Measurements from ENCODE around the gene ABLIM2.

ABLIM2 gene

DNA sequence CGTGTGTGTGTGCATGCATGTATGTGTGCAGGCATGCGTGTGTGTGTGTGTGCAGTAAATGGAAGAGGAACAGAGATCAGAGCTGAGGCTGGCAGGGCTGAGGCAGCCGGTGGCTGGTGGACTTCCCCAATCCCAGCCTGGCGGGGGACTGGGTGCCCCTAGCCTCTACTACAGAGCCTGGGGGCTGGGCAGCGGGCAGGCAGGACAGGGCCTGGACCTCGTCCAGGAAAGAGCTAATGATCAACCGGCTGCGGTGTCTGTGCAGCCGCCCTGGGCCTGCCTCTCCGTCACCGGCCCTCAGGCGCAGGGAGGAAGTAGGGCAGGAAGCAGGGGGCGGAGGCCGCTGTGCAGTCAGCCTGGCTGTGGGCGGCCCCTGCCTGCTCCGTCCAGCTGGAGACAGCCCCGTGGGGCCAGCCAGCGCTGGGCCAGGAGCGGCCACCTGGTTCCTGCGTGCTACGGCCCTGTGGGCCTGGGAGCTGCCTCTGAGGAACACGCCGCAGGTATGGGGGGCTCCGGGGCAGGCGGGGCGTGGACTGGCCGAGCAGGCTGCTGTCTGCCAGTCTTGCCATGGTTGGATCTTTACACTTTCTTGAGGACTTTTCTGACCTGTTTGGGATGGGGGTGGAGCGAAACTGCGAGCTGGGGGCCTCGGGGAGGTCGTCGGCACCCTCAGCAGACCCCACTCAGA lies 40.4 kb upstream of the ABLIM2 start, which contains the start of gene SH3TC1:
Gene SH3TC1 (plus strand): TSS at position 385 of the 688 bp plus-strand sequence. CDS start 5,905 bp downstream, outside the sequence.
- no peaks in the 10 kb centered on the region for H3K27me3 Mint-ChIP-seq
- no peaks in the 10 kb centered on the region for H3K9me3 Mint-ChIP-seq
- H3K4me1 Mint-ChIP-seq = peaks cover 46% of the 10 kb centered on the region
- H3K36me3 Mint-ChIP-seq (ENCODE audit: insufficient read depth) = peaks cover 9% of the 10 kb centered on the region
- peak; percentile 43 to 50 for DNase-seq (ENCODE audit: low spot score in 2 of 2)
- peak within 1 kb of the TSS; percentile 87 for H3K4me3 Mint-ChIP-seq
- peak within 1 kb of the TSS; percentile 94 for H3K27ac Mint-ChIP-seq (ENCODE audit: low read depth)
- ATAC-seq (replicated peaks; ENCODE audit: extremely low read depth, poor library complexity, severe bottlenecking) = peak; percentile 74

DNA sequence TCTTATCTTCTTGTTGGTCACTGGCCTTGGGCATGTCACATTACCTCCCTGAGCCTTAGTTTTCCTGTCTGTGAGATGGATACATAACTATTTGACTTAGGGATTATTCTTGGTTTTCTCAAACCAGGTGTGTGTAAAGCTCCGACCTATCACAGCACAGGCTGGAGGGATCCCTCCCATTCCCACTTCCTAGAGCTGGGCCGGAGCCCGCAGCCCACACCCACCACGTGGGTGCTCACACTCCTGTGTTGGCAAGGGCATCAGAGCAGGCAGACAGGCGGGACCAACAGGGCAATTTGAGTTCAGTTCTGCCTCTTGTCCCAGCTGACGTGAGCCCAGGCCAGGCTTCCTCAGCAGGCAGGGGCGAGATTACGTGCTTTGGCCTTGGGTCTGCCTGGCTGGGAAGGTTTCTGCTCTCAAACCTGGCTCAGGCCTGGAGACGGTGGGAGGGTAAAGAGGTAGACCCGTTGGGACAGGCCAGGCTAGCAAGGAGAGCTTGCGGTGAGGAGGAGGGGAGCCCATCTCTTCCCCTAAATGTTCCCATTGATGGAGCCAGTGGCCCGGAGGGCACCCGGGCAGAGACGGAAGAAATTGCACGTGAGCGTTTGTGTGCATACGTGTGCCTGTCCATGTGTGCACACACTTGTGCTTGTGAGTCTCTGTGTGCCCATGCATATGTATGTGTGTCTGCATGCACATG lies 39.7 kb upstream of the ABLIM2 start:
- Mint-ChIP-seq H3K4me1 (peaks cover 46% of the 10 kb centered on the region), H3K27ac (ENCODE audit: low read depth) (peak overlapping the region; percentile 94), H3K4me3 (peak overlapping the region; percentile 87), H3K27me3 (no peaks in the 10 kb centered on the region), H3K9me3 (no peaks in the 10 kb centered on the region), H3K36me3 (ENCODE audit: insufficient read depth) (peaks cover 9% of the 10 kb centered on the region)
- DNase-seq (ENCODE audit: low spot score in 2 of 2) (no peak), ATAC-seq (replicated peaks; ENCODE audit: extremely low read depth, poor library complexity, severe bottlenecking) (no peak)

DNA sequence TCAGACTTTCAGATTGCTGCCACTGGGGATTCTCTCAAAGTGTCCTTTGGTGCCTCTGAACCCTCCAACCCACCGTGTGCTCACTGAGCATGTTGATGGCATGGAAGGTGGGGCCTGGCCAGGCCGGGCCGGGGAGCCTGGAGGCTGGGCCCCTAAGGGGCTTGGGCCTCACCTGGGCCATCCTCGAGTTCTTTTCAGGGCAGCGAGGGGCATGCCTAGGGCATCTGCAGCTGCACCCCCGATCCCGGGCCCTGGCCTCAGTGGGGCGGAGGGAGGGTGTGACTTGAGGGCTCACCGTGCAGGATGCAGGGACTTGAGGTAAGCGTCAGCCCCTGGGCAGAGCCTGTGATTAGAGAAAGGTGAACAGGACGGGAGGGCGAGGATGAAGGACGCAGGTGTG lies 38.9 kb upstream of the ABLIM2 start:
- DNase-seq (ENCODE audit: low spot score in 2 of 2) (no peak), ATAC-seq (replicated peaks; ENCODE audit: extremely low read depth, poor library complexity, severe bottlenecking) (no peak)
- H3K27ac Mint-ChIP-seq (ENCODE audit: low read depth) = no peak overlapping the region
- H3K4me1 Mint-ChIP-seq = peaks cover 45% of the 10 kb centered on the region
- H3K27me3 Mint-ChIP-seq = no peaks in the 10 kb centered on the region
- H3K36me3 Mint-ChIP-seq (ENCODE audit: insufficient read depth) = peaks cover 10% of the 10 kb centered on the region
- peak overlapping the region; percentile 87 for H3K4me3 Mint-ChIP-seq
- no peaks in the 10 kb centered on the region for H3K9me3 Mint-ChIP-seq

DNA sequence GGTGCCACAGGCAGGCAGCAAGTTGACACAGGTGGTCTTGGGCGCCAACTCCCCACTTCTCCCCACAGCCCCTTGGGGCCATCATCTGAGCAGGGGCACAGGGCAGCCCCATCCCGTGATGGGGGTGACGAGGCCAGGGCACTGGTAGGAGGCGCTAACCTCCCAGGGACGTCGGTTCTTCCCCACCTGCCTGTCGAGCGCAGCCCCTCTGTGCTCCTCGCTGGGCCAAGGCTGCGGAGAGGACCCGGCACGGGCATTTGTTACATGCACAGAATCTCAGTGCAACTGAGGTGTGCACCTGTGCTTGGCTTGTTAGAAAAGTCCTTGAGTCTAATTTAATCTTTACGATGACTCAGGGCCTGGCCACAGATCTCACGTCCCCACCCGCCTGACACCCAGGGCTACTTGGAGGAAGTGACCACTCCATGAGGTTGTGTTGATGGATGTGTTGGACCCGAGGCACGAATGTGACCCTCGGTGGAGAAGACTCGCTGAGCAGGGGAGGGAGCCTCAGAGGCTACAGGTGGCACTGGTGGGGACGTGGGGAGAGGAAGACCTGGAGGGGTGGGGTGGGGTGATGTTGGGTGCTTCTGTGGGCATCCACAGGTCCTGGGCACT lies 37.3 kb upstream of the ABLIM2 start:
- Mint-ChIP-seq H3K4me1 (peaks cover 32% of the 10 kb centered on the region), H3K27me3 (no peaks in the 10 kb centered on the region), H3K4me3 (no peak overlapping the region), H3K36me3 (ENCODE audit: insufficient read depth) (peaks cover 8% of the 10 kb centered on the region), H3K9me3 (no peaks in the 10 kb centered on the region), H3K27ac (ENCODE audit: low read depth) (no peak overlapping the region)
- ATAC-seq (replicated peaks; ENCODE audit: extremely low read depth, poor library complexity, severe bottlenecking) = no peak
- no peak for DNase-seq (ENCODE audit: low spot score in 2 of 2)

DNA sequence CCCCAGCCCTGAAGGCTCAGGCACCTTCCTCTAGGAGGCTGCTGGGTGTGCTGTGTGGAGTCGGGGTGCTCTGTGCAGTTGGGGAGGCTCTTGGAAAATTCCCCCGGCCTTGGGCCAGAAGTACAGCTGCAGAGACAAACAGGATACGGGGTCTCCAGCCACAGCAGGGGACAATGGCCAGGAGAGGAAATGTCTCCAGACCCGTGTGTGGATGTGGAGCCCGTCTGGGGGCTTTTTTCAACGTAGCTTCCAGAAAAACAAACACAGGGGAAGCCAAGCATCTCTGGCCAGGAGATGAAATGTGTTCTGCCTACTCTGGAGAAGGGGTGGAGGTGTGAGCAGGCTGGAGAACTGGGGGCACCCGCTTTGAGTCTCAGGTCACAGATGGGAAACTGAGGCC lies 36.8 kb upstream of the ABLIM2 start:
- no peak for ATAC-seq (replicated peaks; ENCODE audit: extremely low read depth, poor library complexity, severe bottlenecking)
- peaks cover 7% of the 10 kb centered on the region for H3K36me3 Mint-ChIP-seq (ENCODE audit: insufficient read depth)
- DNase-seq (ENCODE audit: low spot score in 2 of 2) = no peak
- no peaks in the 10 kb centered on the region for H3K27me3 Mint-ChIP-seq
- peaks cover 28% of the 10 kb centered on the region for H3K4me1 Mint-ChIP-seq
- H3K27ac Mint-ChIP-seq (ENCODE audit: low read depth) = no peak overlapping the region
- no peak overlapping the region for H3K4me3 Mint-ChIP-seq
- H3K9me3 Mint-ChIP-seq = no peaks in the 10 kb centered on the region

DNA sequence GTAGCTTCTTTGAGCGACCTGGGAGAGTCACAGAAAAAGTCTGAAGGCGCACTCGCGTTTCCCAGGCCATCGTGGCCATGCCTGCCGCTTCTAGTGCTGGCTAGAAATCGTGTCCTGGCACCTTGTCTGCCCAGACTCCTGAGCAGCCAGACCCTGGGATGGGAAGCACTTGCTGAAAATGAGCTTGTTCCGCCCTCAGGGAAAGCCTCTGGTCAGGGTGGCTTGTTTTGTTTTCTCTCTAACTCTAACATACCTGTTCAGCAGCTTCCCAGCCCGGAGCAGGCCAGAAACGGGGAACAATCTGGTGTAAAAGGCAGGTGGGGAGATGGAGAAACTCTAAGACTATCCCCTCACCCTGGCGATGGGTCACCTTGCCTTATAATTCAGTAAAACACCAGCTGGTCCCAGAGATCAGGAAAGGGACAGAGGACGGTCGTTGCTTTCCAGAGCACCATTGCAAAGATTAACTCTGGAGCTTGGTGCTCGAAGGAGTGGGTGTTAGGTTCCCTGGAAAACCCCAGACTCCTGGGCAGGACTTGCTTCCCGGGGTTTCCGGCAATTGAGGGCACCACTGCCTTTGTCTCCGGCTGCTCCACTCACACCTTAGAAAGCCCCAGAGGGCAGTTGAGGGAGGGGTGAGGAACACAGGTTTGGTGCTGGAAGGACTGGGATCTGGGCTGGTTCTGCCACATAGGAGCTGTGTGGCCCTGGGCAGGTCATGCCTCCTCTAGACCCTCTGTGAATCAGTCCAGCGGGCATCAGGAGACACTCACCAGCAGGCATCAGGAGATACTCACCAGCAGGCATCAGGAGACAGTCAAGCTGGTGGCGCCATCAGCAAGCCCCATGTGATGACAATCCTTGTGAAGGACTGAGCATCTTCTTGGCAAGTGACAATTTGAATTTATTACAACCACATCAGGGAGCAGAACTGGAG lies 36.0 kb upstream of the ABLIM2 start:
- peaks cover 25% of the 10 kb centered on the region for H3K4me1 Mint-ChIP-seq
- H3K27ac Mint-ChIP-seq (ENCODE audit: low read depth) = no peak overlapping the region
- no peak overlapping the region for H3K4me3 Mint-ChIP-seq
- peaks cover 4% of the 10 kb centered on the region for H3K36me3 Mint-ChIP-seq (ENCODE audit: insufficient read depth)
- DNase-seq (ENCODE audit: low spot score in 2 of 2) (no peak), ATAC-seq (replicated peaks; ENCODE audit: extremely low read depth, poor library complexity, severe bottlenecking) (no peak)
- no peaks in the 10 kb centered on the region for H3K27me3 Mint-ChIP-seq
- H3K9me3 Mint-ChIP-seq = no peaks in the 10 kb centered on the region

DNA sequence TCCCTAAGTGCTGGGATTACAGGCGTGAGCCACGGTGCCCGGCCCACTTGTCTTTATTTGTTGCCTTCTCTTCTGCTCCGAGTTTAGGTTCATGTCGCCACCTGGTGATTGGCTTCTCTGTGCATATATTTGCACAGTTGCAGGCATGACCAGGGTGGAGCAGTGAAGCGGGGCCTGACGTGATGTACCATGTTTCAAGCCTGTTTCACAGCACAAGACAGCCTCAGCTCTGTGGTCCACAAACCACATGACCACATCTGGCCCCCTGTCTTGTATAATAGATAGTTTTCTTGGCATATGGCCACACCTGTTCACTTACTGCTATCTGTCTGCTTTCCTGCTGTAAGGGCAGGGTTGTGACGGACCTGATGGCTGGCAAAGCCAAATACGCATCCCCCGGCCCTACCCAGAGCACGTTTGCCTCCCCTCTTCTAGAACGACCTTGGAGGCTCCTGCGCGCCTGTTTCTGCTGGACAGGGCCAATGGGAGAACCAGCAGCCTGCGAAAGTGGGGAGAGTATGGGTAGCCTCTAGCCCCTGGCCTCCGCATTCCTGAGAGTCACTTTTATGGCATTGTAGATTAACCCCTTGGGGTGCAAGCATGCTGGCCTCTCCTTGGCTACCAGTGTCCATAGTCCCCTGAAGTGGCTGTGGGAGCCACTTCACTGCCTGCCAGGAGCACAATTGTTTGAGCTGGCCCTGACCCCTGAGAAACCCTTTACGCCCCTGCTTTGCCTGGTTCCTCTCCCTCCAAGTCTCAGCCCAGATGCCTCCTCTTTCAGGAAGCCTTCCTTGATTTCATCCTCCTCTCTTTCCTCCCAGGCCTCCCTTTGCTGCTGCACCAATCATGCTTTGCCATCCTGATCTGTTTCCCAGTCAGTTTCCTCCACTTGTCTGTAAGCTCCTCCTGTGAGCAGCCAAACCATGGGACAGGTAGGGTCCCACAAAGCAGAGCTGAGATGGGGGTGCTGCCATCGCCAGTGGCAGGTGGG lies 34.4 kb upstream of the ABLIM2 start:
- Mint-ChIP-seq H3K27ac (ENCODE audit: low read depth) (no peak overlapping the region), H3K36me3 (ENCODE audit: insufficient read depth) (peaks cover 2% of the 10 kb centered on the region), H3K9me3 (no peaks in the 10 kb centered on the region), H3K4me3 (no peak overlapping the region), H3K27me3 (peaks cover 4% of the 10 kb centered on the region), H3K4me1 (peaks cover 15% of the 10 kb centered on the region)
- DNase-seq (ENCODE audit: low spot score in 2 of 2) = peak in 1 of 2 donors; percentile 33
- peak; percentile 86 for ATAC-seq (replicated peaks; ENCODE audit: extremely low read depth, poor library complexity, severe bottlenecking)

DNA sequence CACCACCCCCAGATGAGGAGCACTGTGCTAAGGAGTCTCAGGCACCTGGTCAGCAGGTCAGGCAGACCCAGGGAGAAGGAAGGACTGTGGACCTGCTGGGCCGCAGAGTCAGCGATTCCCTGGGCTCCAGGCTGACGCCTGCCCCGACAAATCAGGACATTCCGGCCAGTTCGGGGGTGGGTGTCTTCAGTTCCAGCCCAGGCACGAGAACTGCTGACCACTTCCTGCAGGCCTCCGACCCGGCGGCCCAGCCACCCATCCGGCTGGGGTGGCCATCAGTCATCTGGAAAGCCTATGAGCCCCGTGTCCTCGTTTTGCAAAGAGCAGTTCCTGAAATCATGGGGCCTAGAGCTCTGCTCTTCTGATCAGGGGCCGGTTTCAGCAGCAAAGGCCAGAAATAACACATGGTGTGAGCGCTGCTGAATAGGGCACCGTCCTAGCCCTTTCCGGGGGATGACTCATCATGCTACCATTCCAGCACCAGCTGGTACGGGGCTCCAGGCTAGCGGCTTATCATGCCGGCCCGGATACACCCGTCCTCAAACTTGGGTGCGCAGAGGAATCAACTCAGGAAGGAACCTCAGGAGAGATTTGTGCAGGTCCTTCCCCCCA lies 32.6 kb upstream of the ABLIM2 start:
- ATAC-seq (replicated peaks; ENCODE audit: extremely low read depth, poor library complexity, severe bottlenecking) = no peak
- H3K4me1 Mint-ChIP-seq = peaks cover 9% of the 10 kb centered on the region
- H3K27ac Mint-ChIP-seq (ENCODE audit: low read depth) = no peak overlapping the region
- peaks cover 21% of the 10 kb centered on the region for H3K27me3 Mint-ChIP-seq
- no peaks in the 10 kb centered on the region for H3K9me3 Mint-ChIP-seq
- no peak overlapping the region for H3K4me3 Mint-ChIP-seq
- DNase-seq (ENCODE audit: low spot score in 2 of 2) = no peak
- peaks cover 2% of the 10 kb centered on the region for H3K36me3 Mint-ChIP-seq (ENCODE audit: insufficient read depth)

DNA sequence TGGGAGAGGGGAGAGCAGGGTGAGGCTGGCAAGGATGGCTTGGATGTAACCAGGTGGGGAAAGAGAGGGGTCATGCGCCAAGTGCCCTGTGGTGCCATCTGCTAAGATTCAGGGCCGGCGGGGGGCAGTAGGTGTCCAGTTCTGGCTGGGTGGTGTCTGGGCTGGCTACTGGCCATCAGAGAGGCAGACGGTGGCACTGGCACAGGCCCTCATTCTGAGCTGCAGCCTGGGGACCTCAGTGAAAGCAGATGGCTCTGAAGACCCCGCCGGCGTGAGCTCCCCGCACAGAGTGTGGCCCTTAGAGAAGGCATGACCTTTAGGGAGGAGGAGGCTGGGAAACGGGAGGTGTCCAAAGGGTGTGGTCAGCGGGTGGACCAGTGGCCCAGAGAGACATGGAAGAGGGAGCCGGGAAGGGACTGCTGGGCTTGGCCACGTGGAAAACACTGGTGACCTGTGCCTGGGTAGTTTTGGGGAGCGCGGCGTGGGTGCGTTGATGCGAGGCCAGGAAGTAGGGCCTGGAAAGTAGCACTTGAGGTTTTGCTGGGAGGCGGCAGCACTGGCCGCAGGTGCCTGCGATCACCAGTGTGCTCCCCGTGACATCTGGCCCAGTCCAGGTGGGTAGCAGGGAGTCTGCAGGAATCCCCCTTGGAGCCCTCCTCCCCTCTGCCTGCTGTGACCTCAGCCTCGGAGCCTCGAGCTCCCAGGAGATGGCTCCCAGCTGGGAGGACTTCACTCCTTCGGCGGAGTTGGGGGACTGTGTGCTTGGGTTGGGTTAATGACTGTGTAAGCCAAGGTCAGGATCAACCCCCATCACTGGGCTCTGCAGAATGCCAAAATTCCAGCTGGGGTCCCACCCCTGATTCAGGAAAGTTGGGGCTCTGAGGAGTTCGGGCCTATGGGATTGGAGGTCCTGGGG lies 31.2 kb upstream of the ABLIM2 start:
- Mint-ChIP-seq H3K4me3 (no peak overlapping the region), H3K27me3 (peaks cover 21% of the 10 kb centered on the region)

DNA sequence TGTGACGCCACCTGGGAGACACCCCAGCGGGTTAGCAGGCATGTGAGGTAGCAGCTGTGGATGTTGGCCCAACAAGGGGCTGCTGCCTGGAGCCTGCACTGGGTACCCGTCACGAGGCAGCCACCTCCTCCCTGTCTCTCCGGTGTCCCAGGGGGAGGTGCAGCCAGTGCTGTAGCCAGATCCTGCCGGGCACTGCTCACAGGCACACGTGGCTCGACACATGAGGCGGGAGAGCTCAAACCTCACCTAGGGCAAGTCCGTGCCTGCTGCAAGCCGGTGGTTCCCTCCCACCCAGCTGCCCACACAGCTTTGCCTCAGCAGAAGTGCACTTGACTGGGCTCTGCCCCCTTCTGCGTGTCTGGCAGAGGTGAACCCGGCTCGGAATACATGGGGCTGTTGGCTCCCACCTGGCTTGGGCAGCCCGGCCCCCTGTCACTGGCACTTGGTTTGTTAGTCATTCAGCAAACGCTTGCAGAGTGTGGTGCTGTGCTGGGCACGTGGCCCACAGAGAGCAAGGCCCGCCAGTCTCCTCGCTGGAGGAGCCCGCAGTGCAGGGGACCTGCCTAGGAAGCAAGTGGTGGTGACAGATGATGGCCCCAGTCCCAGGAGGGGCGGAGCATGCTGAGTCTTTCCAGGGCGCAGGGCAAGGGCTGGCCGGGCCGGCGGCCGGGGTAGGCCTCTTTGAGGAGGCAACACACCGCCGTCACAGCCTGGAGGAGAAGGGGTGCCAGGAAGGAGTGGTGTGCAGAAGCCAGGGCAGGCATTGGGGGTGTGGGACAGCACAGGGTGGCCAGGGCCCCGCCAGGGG lies 30.3 kb upstream of the ABLIM2 start:
- DNase-seq (ENCODE audit: low spot score in 2 of 2) = no peak
- ATAC-seq (replicated peaks; ENCODE audit: extremely low read depth, poor library complexity, severe bottlenecking) = no peak

More for the DNA sequence above, 31.2 kb upstream of the ABLIM2 start:
- Mint-ChIP-seq H3K4me1 (peaks cover 9% of the 10 kb centered on the region), H3K36me3 (ENCODE audit: insufficient read depth) (peaks cover 1% of the 10 kb centered on the region), H3K9me3 (no peaks in the 10 kb centered on the region), H3K27ac (ENCODE audit: low read depth) (no peak overlapping the region)
- DNase-seq (ENCODE audit: low spot score in 2 of 2) = no peak
- no peak for ATAC-seq (replicated peaks; ENCODE audit: extremely low read depth, poor library complexity, severe bottlenecking)

More for the DNA sequence above, 30.3 kb upstream of the ABLIM2 start:
- H3K9me3 Mint-ChIP-seq = no peaks in the 10 kb centered on the region
- no peak overlapping the region for H3K27ac Mint-ChIP-seq (ENCODE audit: low read depth)
- peaks cover 9% of the 10 kb centered on the region for H3K4me1 Mint-ChIP-seq
- H3K36me3 Mint-ChIP-seq (ENCODE audit: insufficient read depth) = peaks cover 1% of the 10 kb centered on the region
- H3K4me3 Mint-ChIP-seq = no peak overlapping the region
- peaks cover 21% of the 10 kb centered on the region for H3K27me3 Mint-ChIP-seq
